IPS-18a (cell line): ENCODE results near the gene RMND5B.

Experiments
- H3K27ac ChIP-seq: one replicate; pipeline ENCODE4 v1.5.1; 2013; ENCODE audit warnings: low read length
- H3K27me3 ChIP-seq: one replicate; pipeline ENCODE4 v1.6.1; 2013; ENCODE audit warnings: mild to moderate bottlenecking, low read length; ENCODE audit not compliant: control insufficient read depth, insufficient read depth
- H3K36me3 ChIP-seq: one replicate; pipeline ENCODE4 v1.6.1; 2013; ENCODE audit warnings: low read depth, low read length; ENCODE audit not compliant: control insufficient read depth
- H3K4me1 ChIP-seq: one replicate; pipeline ENCODE4 v1.6.1; 2013; ENCODE audit warnings: low read depth, low read length; ENCODE audit not compliant: control insufficient read depth
- H3K4me3 ChIP-seq: one replicate; pipeline ENCODE4 v1.5.1; 2013; ENCODE audit warnings: low read length
- H3K9ac ChIP-seq: one replicate; pipeline ENCODE4 v1.6.1; 2013; ENCODE audit warnings: mild to moderate bottlenecking, low read length, moderate library complexity
- H3K9me3 ChIP-seq: one replicate; pipeline ENCODE4 v1.6.1; 2013; ENCODE audit warnings: low read depth, low read length; ENCODE audit not compliant: control insufficient read depth

RMND5B gene

DNA sequence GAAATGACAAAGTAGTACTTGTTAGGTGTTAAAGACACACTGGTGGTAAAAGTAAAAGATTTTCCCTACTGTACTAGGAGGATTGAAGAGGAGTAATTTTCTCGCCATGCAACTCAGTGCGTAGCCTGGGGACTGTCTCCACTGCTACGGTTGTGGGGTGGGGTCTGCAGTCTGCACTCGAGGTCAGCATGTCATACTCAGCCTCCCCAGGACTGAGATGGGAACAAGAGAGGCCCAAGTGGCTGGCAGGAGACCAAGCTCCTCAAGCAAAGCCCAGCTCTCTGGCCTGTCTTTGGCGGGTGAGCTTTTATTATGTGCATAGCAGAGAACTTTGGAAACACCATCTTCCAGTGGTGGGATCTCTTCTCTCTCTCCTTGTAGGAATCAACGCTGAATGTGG is 12.4 kb downstream of the RMND5B start:
- Histone ChIP-seq H3K27ac (no peak overlapping the region), H3K9me3 (no peaks in the 10 kb centered on the region), H3K36me3 (peaks cover 80% of the 10 kb centered on the region), H3K27me3 (no peaks in the 10 kb centered on the region), H3K4me1 (no peaks in the 10 kb centered on the region), H3K4me3 (no peak overlapping the region), H3K9ac (no peak overlapping the region)

- Histone ChIP-seq H3K4me3 (no peak overlapping the region), H3K4me1 (no peaks in the 10 kb centered on the region), H3K27me3 (no peaks in the 10 kb centered on the region), H3K36me3 (peaks cover 81% of the 10 kb centered on the region), H3K9me3 (no peaks in the 10 kb centered on the region), H3K27ac (no peak overlapping the region), H3K9ac (no peak overlapping the region)
Observed at GRCh38 chr5:178143901-178144300, 13.1 kb downstream of the RMND5B start.

GRCh38 chr5:178145965-178146820 is 15.4 kb downstream of the RMND5B start:
- Histone ChIP-seq H3K27ac (no peak overlapping the region), H3K4me3 (no peak overlapping the region), H3K27me3 (no peaks in the 10 kb centered on the region), H3K36me3 (peaks cover 89% of the 10 kb centered on the region), H3K9me3 (no peaks in the 10 kb centered on the region), H3K4me1 (no peaks in the 10 kb centered on the region), H3K9ac (no peak overlapping the region)

DNA sequence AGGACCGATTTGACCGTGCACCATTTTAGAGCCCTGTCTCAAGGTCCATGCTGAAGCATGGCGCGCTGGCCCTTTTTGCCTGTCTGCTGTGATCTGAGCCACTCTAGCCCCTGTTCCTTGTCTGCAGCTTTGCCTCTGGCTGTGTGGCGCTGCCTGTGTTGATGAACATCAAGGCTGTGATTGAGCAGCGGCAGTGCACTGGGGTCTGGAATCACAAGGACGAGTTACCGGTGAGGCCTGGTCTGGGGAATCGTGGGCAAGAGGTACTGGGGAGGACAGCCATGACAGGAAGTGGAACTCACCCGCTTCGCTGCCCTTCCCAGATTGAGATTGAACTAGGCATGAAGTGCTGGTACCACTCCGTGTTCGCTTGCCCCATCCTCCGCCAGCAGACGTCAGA is 16.6 kb downstream of the RMND5B start:
- H3K9ac ChIP-seq: no peak overlapping the region
- H3K27me3 ChIP-seq: no peaks in the 10 kb centered on the region
- H3K4me3 ChIP-seq: no peak overlapping the region
- peaks cover 79% of the 10 kb centered on the region for H3K36me3 ChIP-seq
- no peaks in the 10 kb centered on the region for H3K4me1 ChIP-seq
- no peaks in the 10 kb centered on the region for H3K9me3 ChIP-seq
- no peak overlapping the region for H3K27ac ChIP-seq

DNA sequence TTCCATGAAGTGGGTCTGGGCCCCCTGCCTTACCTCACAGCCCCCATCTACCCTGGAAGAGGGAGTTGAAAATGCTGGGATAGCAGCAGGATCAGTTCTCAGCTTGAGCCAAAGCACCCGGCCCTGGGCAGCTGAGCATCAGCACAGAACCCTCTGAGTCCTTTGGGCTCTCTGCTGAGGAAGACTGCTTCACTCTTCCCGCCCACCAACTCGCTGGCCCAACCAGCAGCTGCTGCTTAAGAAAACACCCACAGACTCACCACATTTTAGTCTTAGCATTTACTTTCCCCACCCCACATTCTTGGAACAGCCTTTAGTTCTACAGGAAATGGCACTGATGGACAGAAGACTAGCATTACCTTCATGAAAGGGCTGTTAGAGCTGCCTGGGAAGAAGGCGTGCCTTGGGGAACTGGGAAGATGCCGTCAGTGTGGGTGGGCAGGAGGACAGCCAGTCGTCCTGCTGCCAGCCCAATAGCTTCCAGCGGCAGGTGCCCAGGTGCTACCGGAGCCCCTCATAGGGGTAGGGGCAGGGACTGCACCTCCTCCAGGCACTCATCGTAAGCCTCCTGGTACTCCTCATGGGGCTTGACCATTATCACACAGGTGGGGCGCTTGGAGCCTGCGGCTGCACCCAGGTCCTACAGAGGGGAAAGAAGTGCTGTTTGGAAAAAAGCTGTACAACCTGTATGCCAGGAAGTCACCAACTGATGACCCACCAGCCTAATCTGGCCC is 18.6 kb downstream of the RMND5B start:
- Histone ChIP-seq H3K36me3 (peaks cover 60% of the 10 kb centered on the region), H3K27ac (no peak overlapping the region), H3K9ac (no peak overlapping the region)

DNA sequence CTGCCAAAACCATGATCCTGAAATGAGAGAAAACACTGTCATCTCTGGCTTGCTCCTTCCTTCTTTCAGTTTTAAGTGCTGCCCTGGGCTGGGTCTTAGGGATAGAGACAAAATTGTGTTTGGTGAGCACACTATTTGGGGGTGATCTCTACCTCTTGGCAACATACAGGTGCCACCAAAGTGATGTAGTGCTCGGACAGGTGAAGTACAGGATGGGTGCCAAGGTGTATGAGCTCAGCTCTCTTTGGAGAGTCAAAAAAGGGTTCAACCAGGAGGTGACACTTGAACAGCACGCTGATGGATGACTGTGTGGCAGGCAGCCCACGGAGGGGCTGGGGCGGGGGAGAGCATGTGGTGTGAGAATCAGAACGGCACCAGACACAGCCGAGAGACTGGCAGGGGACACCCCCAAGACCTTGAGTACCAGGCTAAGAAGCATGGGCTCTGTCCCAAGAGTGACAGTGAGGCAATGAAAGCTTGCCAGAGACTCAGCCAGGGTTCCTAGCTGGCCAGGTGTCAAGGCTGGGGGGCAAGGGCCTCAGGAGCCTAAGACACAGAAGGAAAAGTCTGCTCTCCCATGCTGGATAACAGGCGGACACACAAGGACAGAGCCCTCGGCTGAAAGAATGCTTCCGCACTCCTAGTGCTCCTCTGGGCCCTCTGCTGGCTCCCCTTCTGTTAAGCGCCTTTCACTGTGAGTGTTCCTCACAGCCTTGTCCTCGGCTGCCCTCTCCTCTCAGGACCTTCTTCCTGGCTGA is 20.3 kb downstream of the RMND5B start:
- no peaks in the 10 kb centered on the region for H3K4me1 ChIP-seq
- H3K36me3 ChIP-seq: peaks cover 52% of the 10 kb centered on the region
- H3K4me3 ChIP-seq: no peak overlapping the region
- no peaks in the 10 kb centered on the region for H3K9me3 ChIP-seq
- no peak overlapping the region for H3K27ac ChIP-seq
- H3K9ac ChIP-seq: no peak overlapping the region
- H3K27me3 ChIP-seq: no peaks in the 10 kb centered on the region

More for the DNA sequence above, 18.6 kb downstream of the RMND5B start:
- Histone ChIP-seq H3K4me1 (no peaks in the 10 kb centered on the region), H3K9me3 (no peaks in the 10 kb centered on the region), H3K4me3 (no peak overlapping the region), H3K27me3 (no peaks in the 10 kb centered on the region)

- Histone ChIP-seq H3K9me3 (no peaks in the 10 kb centered on the region), H3K4me1 (no peaks in the 10 kb centered on the region), H3K27me3 (no peaks in the 10 kb centered on the region), H3K4me3 (peak overlapping the region; percentile 92), H3K36me3 (peaks cover 36% of the 10 kb centered on the region), H3K9ac (peak overlapping the region; percentile 75), H3K27ac (no peak overlapping the region)
Observed at GRCh38 chr5:178152491-178153444, 22.0 kb downstream of the RMND5B start.

- Histone ChIP-seq H3K27ac (no peak within 1 kb of the TSS), H3K27me3 (no peaks in the 10 kb centered on the region), H3K9me3 (no peaks in the 10 kb centered on the region), H3K4me1 (no peaks in the 10 kb centered on the region), H3K9ac (peak within 1 kb of the TSS; percentile 75), H3K4me3 (peak within 1 kb of the TSS; percentile 92), H3K36me3 (peaks cover 26% of the 10 kb centered on the region)
Observed at GRCh38 chr5:178153530-178154340, 22.9 kb downstream of the RMND5B start, which contains the start of gene NHP2. Gene NHP2, minus strand, starts transcription at chr5:178153885. Its CDS starts 68 bp downstream, at chr5:178153817.

- Histone ChIP-seq H3K27ac (no peak overlapping the region), H3K4me3 (no peak overlapping the region), H3K9me3 (no peaks in the 10 kb centered on the region), H3K36me3 (peaks cover 13% of the 10 kb centered on the region), H3K4me1 (no peaks in the 10 kb centered on the region), H3K9ac (no peak overlapping the region), H3K27me3 (no peaks in the 10 kb centered on the region)
Observed at GRCh38 chr5:178155065-178155464, 24.3 kb downstream of the RMND5B start.

DNA sequence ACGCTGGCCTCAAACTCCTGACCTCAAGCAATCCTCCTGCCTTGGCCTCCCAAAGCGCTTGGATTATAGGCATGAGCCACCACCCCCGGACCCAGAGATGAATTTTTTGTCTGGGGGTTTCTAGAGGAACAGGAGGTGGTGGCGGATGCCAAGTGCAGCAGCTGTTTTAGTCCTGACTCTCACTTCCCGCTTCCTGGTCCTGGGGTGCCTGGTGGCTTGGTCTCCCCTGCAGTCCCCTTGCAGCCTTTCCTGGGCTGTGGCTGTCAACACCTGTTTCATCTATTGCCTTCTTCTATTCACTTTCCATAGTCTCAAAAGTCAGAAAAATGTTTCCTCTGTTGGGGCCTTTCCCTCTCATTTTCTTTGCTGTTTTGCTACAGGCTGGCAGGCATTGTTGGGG is 29.4 kb downstream of the RMND5B start:
- Histone ChIP-seq H3K4me1 (no peaks in the 10 kb centered on the region), H3K4me3 (no peak overlapping the region), H3K36me3 (no peaks in the 10 kb centered on the region), H3K9me3 (no peaks in the 10 kb centered on the region), H3K27me3 (no peaks in the 10 kb centered on the region), H3K27ac (no peak overlapping the region), H3K9ac (no peak overlapping the region)
